Right ventricle myocardium superior (tissue), 1 donor: ENCODE data around the gene NFATC2. TPM values are rescaled to one million over a fixed set of nuclear protein-coding genes. Genes with fewer than 3 reads are reported as not detected.
A peak's percentile ranks its signal among the peaks of the same experiment; 100 is the strongest.
"Not testable (repeated sequence)": the region's sequence is repeated elsewhere in the genome, so short reads cannot be mapped to it uniquely, and the experiment has no call there.

ENCODE experiments used
- ATAC-seq: fragments of 200-7000 bp; cut with Tn5 transposase; one replicate; pipeline ENCODE4 v1.9.1; 2020; ENCODE audit warnings: mild to moderate bottlenecking; ENCODE audit not compliant: poor library complexity
- DNase-seq: peaks from one replicate; pipeline ENCODE4 v3.0.0-alpha.2; 2020
- intact Hi-C: fragments of 100-400 bp; cut with DNase I; formaldehyde crosslinking; loops from one replicate; pipeline ENCODE4 v1.11.2; 2022
- total RNA-seq: library from RNA; stranded (reverse); fragmentation: NEBNext Ultra II Directional; extraction: Animal tissue kit (Norgen Biotek cat#: 25700); gene quantifications from one replicate; pipeline ENCODE4 v1.2.1, GENCODE V29; 2021
- donor health status: DM: no; HTN: yes; CAD: no; lungs with severe emphysema.

Gene NFATC2
- total RNA-seq, 1 donor from 2014 or later = 2.0 TPM

- intact Hi-C loops = no loop called here
- DNase-seq = no peak
- no peak for ATAC-seq
These were observed 73.9 kb downstream of the NFATC2 start for GRCh38 chr20:51468636-51469035.

DNA sequence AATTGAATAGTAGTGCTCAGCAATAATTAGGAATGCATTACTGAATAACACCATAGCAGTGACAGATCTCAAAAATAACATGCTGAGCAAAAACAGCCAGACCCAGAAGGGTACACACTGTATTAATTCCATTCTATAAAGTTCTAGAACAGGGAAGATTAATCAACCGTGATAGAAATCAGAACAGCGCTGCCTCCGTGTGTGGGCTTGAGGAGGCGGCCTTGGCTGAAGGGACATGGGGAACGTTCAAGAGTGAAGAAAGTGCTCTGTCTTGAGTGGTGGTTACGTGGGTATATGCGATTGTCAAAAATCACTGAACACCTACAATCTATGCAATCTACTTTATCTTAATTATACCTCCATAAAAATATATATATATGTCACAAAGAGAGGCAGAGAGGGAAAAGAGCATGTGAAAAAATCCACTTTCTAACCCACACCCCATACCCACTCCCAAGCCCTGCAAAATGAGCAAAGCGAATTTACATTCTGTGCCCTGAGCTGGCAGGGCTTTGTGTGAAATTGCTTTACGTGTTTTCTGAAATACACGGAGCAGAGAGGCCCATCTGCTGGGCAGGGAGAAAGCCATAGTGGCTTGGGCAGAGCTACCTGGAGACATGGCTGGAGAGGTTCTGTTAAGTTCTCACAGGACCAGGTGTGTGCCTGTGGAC, 74.4 kb downstream of the NFATC2 start:
- DNase-seq = no peak
- no peak for ATAC-seq
- intact Hi-C loops = no loop called here

DNA sequence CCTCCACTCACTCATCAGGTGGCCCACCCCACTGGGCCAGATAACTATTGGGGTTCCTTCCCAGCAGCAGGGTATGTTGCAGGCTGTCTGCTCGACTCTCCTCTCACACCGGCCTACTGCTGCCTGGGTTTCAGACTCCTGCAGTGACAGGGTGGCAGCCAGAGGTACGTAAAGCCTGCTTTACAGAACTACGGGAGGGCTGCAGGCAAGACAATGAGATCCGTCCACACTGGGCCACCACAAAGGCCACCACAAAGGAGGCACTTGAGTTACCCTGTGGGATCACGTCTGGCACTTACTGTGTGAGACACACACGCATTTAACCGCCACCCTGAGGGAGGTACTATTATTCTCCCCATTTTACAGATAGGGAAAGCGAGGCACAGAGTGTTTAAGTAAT, 78.5 kb downstream of the NFATC2 start:
- ATAC-seq (no peak), DNase-seq (no peak)
- intact Hi-C loops = no loop called here

- no peak for ATAC-seq
- intact Hi-C loops = no loop called here
- DNase-seq = no peak
These were observed 79.0 kb downstream of the NFATC2 start for GRCh38 chr20:51463560-51463959.

- peak; percentile 97 for ATAC-seq
- intact Hi-C loops = no loop called here
- peak; percentile 91 for DNase-seq
These were observed 79.8 kb downstream of the NFATC2 start for GRCh38 chr20:51462566-51463276.

- intact Hi-C loops, ATAC-seq, DNase-seq: not testable (repeated sequence)
These were observed 80.7 kb downstream of the NFATC2 start for GRCh38 chr20:51461846-51462245.

DNA sequence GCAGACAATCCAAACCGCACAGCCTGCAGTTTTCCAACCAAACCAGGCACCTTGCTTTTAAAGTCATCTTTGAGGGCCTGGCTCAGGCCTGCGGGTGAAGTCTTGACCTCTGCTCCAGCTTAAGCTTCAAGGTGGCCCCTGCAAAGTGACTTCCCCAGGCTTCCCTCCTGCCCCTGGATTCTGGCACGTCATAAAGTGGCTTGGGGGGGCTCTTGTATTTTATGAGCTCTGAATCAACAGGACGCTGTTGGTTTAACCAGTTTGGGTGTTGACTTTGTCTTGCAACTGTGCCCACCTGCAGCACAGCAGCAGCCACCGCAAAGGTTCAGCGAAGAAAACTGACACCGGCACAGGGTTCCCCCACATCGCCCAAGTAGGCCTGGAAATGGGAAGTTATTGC, 81.2 kb downstream of the NFATC2 start:
- ATAC-seq (no peak), DNase-seq (no peak)
- intact Hi-C loops = no loop called here

- intact Hi-C loops = no loop called here
- DNase-seq = no peak
- ATAC-seq = no peak
These were observed 81.8 kb downstream of the NFATC2 start for GRCh38 chr20:51460569-51461265.

DNA sequence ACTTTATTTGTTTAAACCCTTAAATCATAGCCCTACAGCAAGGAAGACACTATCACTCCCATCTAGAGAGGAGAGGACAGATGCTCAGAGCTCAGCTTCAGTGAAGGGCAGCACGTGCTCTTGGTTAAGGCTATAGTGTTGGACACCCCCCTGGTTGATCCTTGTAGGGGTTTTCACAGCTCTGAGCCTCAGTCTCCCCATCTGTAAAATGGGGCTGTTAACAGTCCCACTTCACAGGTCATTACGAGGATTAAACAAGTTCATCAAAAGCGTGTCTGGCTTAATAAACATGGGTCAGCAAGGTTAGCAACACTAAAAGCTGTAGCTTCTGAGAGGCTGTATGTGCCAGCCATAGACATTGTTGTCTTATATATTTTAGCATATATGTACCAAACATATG, 82.4 kb downstream of the NFATC2 start:
- ATAC-seq = no peak
- no peak for DNase-seq
- intact Hi-C loops = no loop called here

DNA sequence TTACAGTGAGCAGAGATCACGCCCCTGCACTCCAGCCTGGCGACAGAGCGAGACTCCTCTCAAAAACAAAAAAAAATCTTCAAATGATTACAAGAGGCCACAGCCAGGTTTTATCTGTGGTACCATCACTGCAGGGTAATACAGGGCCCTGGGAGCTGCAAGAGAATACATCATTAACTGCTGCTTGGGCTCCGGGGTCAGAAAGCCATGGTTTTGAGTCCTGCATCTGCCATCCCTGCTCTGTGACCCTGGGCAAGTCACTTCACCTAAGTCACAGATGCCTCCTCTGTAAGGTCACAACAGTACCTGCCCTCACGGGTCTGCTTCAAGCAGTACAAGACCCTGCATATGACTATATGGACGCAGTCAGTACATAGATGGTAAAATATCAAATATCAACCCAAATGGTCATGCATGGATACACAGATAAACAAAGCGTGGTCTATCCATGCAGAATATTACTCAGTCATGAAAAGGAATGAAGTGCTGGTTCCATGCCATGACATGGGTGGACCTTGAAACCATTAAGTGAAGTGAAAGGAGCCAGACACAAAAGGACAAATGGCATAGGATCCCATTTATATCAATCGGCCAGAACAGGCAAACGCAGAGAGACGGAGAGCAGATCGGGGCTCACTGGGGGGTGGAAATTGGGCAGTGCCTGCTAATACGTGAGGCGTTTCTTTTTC, 83.6 kb downstream of the NFATC2 start:
- no peak for ATAC-seq
- DNase-seq = no peak
- intact Hi-C loops = loop anchor here (10.0 kb wide), 1 partner anchor 106 kb away; no protein-coding TSS in a partner anchor

DNA sequence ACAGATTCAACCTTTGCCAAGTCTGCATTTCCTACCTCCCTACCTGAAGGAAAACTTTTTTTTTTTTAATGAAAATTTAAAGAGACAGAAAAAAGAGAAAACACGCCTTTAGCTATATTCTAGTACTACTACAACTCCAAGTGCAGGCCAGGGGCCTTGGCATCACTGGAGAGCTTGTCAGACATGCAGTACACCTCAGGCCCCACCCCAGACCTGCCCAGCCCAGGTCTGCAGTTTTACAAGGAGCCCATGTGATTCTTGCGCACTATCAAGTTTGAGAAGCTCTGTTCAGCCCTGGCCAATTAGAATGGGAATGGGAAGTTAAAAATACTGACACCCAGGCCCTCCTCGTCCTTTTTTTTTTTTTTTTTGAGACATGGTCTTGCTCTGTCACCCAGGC, 85.0 kb downstream of the NFATC2 start:
- intact Hi-C loops = loop anchor here (10.0 kb wide), 1 partner anchor 107 kb away; no protein-coding TSS in a partner anchor
- ATAC-seq = no peak
- no peak for DNase-seq

- peak; percentile 100 for ATAC-seq
- intact Hi-C loops = loop anchor here (10.0 kb wide), 1 partner anchor 108 kb away; no protein-coding TSS in a partner anchor
These were observed 85.7 kb downstream of the NFATC2 start for GRCh38 chr20:51456511-51457509.

DNA sequence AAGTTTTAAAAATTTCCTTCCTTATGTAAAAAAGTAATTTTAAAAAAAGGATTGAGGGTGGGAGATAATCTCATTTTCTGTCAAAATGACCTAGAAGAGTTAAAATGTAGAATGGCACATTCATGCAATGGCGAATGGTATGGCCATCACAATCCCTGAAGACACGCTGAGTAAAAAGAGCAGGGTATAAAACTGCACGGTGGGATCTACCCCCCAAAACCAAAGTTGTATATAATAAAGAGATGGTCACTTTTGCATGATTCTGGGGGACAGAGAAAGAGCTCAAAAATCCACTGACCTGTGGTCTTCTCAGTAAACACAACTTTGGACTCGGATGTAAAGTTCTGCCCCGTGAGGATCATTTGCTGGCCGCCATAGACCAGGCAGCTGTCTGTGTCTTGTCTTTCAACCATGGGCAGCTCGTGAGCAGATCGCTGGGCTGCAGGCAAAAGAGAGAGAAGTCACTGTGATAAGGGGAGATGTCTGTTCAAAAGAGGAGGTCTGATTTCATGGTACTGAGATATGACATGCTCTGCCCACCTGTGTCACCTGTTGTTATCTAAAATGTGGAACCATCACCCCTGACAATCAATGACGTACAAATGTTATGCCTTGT, 88.2 kb downstream of the NFATC2 start:
- no peak for ATAC-seq
- DNase-seq = no peak
- intact Hi-C loops = loop anchor here (10.0 kb wide), 1 partner anchor 110 kb away; no protein-coding TSS in a partner anchor

More at GRCh38 chr20:51456511-51457509, 85.7 kb downstream of the NFATC2 start:
- peak; percentile 97 for DNase-seq

DNA sequence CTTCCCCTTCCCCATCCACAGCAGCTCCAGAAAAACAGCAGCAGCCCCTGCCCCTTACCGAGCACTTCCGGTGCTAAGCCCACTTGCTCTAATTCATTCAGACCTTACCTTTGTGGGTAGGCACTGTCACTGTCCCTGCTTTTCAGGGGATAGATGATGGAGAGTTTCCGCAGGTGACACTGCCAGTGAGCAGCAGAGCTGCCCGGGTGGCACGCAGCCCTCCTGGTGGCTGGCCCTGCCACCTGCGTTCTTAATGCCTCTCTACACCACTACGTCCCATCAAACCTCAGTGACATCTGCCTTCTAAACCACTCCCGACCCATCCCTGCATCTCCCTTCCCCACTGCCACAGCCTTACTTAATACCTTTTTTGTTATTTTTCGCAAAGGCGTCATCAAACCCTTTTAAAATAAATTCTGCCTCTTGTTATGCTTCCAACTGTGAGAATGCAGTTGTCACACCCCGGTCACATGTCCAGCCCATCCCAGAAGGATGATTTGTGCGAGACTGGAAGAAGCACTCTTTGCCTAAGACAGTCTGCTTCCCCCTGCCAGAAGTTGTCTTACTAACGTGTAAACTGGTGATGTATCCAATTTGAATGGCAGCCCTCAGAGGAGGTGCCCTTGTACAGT, 89.7 kb downstream of the NFATC2 start:
- intact Hi-C loops = loop anchor here (10.0 kb wide), 1 partner anchor 112 kb away; no protein-coding TSS in a partner anchor
- no peak for DNase-seq
- ATAC-seq = no peak

- ATAC-seq = no peak
- no peak for DNase-seq
- intact Hi-C loops = loop anchor here (10.0 kb wide), 1 partner anchor 113 kb away; no protein-coding TSS in a partner anchor
These were observed 90.4 kb downstream of the NFATC2 start for GRCh38 chr20:51452091-51452613.

DNA sequence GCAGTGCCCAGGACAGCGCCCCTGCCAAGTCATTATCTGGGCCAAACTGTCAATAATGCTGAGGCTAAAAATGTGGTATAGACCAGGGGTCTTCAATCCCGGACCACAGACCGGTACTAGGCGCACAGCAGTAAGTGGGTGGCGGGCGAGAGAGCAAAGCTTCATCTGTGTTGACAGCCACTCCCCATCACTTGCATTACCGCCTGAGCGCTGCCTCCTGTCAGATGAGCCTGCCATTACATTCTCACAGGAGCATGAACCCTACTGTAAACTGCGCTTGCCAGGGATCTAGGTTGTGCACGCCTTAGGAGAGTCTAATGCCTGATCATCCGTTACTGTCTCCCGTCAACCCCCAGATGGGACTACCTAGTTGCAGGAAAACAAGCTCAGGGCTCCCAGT, 91.0 kb downstream of the NFATC2 start:
- ATAC-seq = no peak
- no peak for DNase-seq
- intact Hi-C loops = loop anchor here (10.0 kb wide), 1 partner anchor 113 kb away; no protein-coding TSS in a partner anchor
